Hematopoietic multipotent progenitor cell (in vitro differentiated cells): Measurements from ENCODE around the gene RPL14. TPM values are rescaled to one million over a fixed set of nuclear protein-coding genes. Genes with fewer than 3 reads are reported as not detected.
"Not testable (repeated sequence)": the region's sequence is repeated elsewhere in the genome, so short reads cannot be mapped to it uniquely, and the experiment has no call there.

Experiments
- DNase-seq, 3 donors: peaks; one replicate each; pipeline ENCODE4 v3.0.0-alpha.2; 2011 to 2015; ENCODE audit warnings: low read depth in 2 of 3, low spot score in 2 of 3
- total RNA-seq: library from RNA; depleted of rRNA; stranded (reverse); fragments of >200 nt; gene quantifications from one replicate; pipeline ENCODE4 v1.2.3, GENCODE V29; 2012

RPL14 gene
- 343 TPM for total RNA-seq

- DNase-seq: peak; percentile 91 to 97 (median 95)
Measured at GRCh38 chr3:40456940-40457823, at the start of gene RPL14. Gene RPL14, plus strand, starts transcription at chr3:40457339. Its CDS starts 133 bp downstream, at chr3:40457472.

- DNase-seq: no peak
Measured at GRCh38 chr3:40407611-40408010, 49.5 kb upstream of the RPL14 start.

GRCh38 chr3:40414270-40414669 lies 42.9 kb upstream of the RPL14 start:
- no peak for DNase-seq

GRCh38 chr3:40417845-40418543 lies 39.1 kb upstream of the RPL14 start:
- DNase-seq: no peak

GRCh38 chr3:40422861-40423260 lies 34.3 kb upstream of the RPL14 start:
- no peak for DNase-seq

- no peak for DNase-seq
Measured at GRCh38 chr3:40427045-40427669, 30.0 kb upstream of the RPL14 start.

- no peak for DNase-seq
Measured at GRCh38 chr3:40432793-40433192, 24.3 kb upstream of the RPL14 start.

DNA sequence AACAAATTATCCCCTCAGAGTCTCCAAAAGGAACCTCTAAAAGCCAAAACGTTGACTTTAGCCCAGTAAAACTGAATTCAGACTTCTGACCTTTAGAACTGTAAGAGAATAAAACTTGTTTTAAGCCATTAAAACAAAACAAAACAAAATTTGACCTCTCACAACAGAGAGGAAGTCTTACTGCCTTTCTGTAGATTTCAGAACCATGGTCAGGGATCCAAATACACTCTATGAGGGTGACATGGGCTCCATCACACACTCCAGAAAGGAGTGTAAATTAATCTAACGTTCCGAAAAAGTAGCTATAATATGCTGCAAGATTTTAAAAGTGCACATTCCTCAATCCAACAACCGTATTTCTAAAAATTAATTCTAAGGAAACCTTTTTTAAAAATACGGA lies 19.2 kb upstream of the RPL14 start:
- no peak for DNase-seq

- DNase-seq: no peak
Measured at GRCh38 chr3:40445062-40445461, 12.1 kb upstream of the RPL14 start.

GRCh38 chr3:40445880-40446279 lies 11.3 kb upstream of the RPL14 start:
- no peak for DNase-seq

GRCh38 chr3:40450438-40450837 lies 6.7 kb upstream of the RPL14 start:
- no peak for DNase-seq

- no peak for DNase-seq
Measured at GRCh38 chr3:40451551-40451950, 5.6 kb upstream of the RPL14 start.

DNA sequence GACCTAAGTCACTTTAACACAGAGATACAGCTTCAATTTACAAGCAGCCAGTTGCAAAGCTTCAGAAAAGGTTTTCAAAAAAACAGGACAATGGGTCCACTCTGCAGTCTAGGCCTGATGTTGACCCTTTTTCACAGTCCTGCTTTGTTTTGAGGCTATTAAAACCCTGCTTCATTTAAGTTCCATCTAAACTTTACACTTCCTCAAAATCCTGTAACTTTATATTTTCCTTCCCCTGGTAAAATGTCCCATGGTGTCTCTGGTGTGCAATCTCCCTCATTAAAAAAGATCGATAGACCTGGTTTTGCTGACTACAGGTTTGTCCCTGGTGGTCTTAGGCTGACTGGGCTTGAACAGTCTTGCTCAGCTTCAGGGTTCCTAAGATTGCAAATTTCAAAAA lies 5.1 kb upstream of the RPL14 start:
- DNase-seq: no peak

DNA sequence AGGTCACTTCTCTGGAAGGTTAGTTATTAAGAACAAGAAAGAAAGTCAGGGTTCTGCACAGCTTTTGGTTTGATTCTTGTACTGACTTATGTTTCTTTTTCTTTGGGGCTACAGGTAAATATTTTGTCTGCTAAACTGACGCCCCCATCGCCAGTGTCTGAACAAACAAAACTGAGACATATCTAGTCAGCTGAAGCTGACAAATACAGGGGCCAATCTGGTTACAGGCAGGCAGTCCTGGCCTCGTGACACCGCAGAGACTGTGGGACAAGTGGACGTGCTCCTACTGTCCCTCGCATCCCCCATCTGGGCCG lies 4.6 kb upstream of the RPL14 start:
- no peak for DNase-seq

- peak; percentile 82 to 99 (median 99) for DNase-seq
Measured at GRCh38 chr3:40452876-40453730, 4.0 kb upstream of the RPL14 start.

DNA sequence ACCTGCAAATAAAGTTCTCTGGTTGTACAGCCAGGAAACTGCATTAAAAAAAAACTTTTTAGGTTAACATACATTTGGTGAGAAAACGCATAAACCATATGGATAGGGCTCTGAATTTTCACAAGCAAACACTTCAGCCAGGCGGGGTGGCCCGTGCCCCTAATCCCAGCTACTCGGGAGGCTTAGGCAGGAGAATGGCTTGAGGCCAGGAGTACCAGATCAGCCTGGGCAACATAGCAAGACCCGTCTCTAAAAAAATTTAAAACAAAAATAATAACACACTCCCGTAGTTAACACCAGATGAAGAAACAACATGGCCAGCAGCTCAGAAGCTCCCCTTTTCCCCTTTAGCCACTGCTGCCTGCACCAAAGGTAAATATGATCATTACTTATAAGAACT lies 3.2 kb upstream of the RPL14 start:
- DNase-seq: no peak

GRCh38 chr3:40455328-40455727 lies 1.8 kb upstream of the RPL14 start:
- no peak for DNase-seq

DNA sequence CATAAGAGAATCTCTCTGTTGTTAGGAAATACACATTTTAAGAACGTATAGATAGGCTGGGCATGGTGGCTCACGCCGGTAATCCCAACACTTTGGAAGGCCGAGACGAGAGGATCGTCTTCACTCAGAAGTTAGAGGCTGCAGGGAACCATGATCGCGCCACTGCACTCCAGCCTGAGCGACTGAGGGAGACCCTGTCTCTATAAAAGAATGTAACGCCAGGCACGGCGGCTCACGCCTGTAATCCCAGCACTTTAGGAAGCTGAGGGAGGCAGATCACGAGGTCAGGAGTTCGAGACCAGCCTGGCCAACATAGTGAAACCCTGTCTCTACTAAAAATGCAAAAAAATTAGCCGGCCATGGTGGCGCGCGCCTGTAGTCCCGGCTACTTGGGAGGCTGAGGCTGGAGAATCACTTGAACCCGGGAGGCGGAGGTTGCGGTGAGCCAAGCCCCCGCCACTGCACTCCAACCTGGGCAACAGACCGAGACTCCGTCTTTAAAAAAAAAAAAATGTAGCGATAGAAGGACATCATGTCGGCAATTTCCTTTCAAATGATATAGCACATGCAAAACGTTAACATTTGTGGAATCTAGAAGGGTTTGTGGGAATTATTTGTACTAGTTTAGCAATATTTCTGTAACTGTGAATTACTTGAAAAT lies 730 bp upstream of the RPL14 start:
- DNase-seq: no peak

GRCh38 chr3:40458473-40458872 lies 1.3 kb downstream of the RPL14 start:
- no peak for DNase-seq

GRCh38 chr3:40460481-40460880 lies 3.3 kb downstream of the RPL14 start:
- DNase-seq: not testable (repeated sequence)
